CD4-positive, CD25-positive, alpha-beta regulatory T cell (primary cell): ENCODE data around the gene ADNP2. TPM values are rescaled to one million over a fixed set of nuclear protein-coding genes. Genes with fewer than 3 reads are reported as not detected.

Experiments
- ATAC-seq, 2 donors: fragments of 150-1000 bp; cut with Tn5 transposase; one replicate each; pipeline ENCODE4 v1.10.0; 2021; ENCODE audit warnings: low read depth in 2 of 2, moderate number of reproducible peaks in 2 of 2, moderate library complexity in 1 of 2
- DNase-seq, 3 donors: peaks; one replicate each; pipeline versions ENCODE4 v3.0.0 to v3.0.0-alpha.2; 2012 to 2022; ENCODE audit warnings: mixed read lengths in 1 of 3
- H3K27ac ChIP-seq: one replicate; pipeline ENCODE4 v1.7.0; 2013; ENCODE audit warnings: mild to moderate bottlenecking, low read length; ENCODE audit not compliant: insufficient read depth, poor library complexity, severe bottlenecking
- H3K27me3 ChIP-seq: one replicate; pipeline ENCODE4 v1.7.0; 2013; ENCODE audit warnings: low read length; ENCODE audit not compliant: control insufficient read depth, insufficient read depth
- H3K36me3 ChIP-seq: one replicate; pipeline ENCODE4 v1.7.0; 2013; ENCODE audit warnings: mild to moderate bottlenecking, low read length, moderate library complexity; ENCODE audit not compliant: control insufficient read depth, insufficient read depth
- H3K4me1 ChIP-seq: 2 replicates; pipeline ENCODE4 v1.7.0; 2013; ENCODE audit warnings: mild to moderate bottlenecking, low read length; ENCODE audit not compliant: insufficient read depth, control insufficient read depth, poor library complexity, severe bottlenecking
- H3K4me3 ChIP-seq: one replicate; pipeline ENCODE4 v1.7.0; 2013; ENCODE audit warnings: low read depth, mild to moderate bottlenecking, low read length, moderate library complexity
- H3K9me3 ChIP-seq, 2 experiments: 1 replicate in 1 of 2; 2 replicates in 1 of 2; pipeline ENCODE4 v1.7.0; 2013; ENCODE audit warnings: low read length in 2 of 2, mild to moderate bottlenecking in 1 of 2, moderate library complexity in 1 of 2; ENCODE audit not compliant: control insufficient read depth in 2 of 2
- H3K27ac Mint-ChIP-seq, 3 donors: one replicate each; pipeline ENCODE4 v1.8.0; 2020 to 2022; ENCODE audit warnings: mild to moderate bottlenecking in 3 of 3, mixed read lengths in 3 of 3, moderate library complexity in 2 of 3
- H3K27me3 Mint-ChIP-seq: one replicate; pipeline ENCODE4 v1.8.0; 2022; ENCODE audit warnings: mild to moderate bottlenecking, mixed read lengths
- H3K36me3 Mint-ChIP-seq: one replicate; pipeline ENCODE4 v1.8.0; 2020; ENCODE audit warnings: mixed read lengths
- H3K4me1 Mint-ChIP-seq, 4 donors: one replicate each; pipeline ENCODE4 v1.8.0; 2020 to 2022; ENCODE audit warnings: mixed read lengths in 4 of 4, mild to moderate bottlenecking in 1 of 4
- H3K4me3 Mint-ChIP-seq, 4 donors: one replicate each; pipeline ENCODE4 v1.8.0; 2020 to 2022; ENCODE audit warnings: mild to moderate bottlenecking in 4 of 4, mixed read lengths in 4 of 4, moderate library complexity in 3 of 4
- H3K9me3 Mint-ChIP-seq, 7 donors: one replicate each; pipeline ENCODE4 v1.8.0; 2020 to 2022; ENCODE audit warnings: mixed read lengths in 7 of 7, mild to moderate bottlenecking in 3 of 7, moderate library complexity in 2 of 7
- polyA plus RNA-seq, 4 donors: library from polyadenylated mRNA; unstranded; fragments of 300-500 nt; fragmentation: Illumina TruSeq; gene quantifications; one replicate each; pipeline ENCODE4 v1.2.3, GENCODE V29; 2021
- total RNA-seq: library from RNA; stranded (reverse); gene quantifications from one replicate; pipeline ENCODE4 v1.2.3, GENCODE V29; 2022

ADNP2 gene
- total and polyA plus RNA-seq, 5 donors from 2014 or later = 5.8 to 43.6 (median 8.8) TPM

DNA sequence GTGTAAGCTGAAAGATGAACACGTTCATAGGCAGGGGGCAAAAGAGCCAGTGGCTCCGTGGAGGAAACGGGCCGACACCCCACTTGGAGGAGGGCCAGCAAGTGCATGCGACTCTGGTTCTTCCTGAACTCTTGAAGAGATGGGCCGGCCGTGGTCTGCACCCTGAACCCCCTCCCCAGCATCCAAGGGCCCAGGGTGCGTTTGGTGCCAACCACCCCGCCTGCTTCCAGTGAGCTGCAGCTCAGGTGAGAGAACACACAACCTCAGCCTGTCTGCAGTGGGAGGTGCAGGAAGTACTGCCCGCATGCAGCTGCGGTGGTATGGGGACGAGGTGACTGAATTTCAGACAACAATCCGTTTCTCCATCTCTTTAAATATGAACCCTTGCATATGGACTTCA lies 58.9 kb downstream of the ADNP2 start:
- Mint-ChIP-seq H3K4me1 (peaks cover 0 to 6% (median 4%) of the 10 kb centered on the region in 4 donors), H3K4me3 (no peak overlapping the region), H3K27me3 (peaks cover 16% of the 10 kb centered on the region), H3K27ac (no peak overlapping the region), H3K36me3 (no peaks in the 10 kb centered on the region), H3K9me3 (peaks cover 0 to 13% (median 3%) of the 10 kb centered on the region in 7 donors)
- Histone ChIP-seq H3K36me3 (no peaks in the 10 kb centered on the region), H3K4me1 (peaks cover 4% of the 10 kb centered on the region), H3K27ac (no peak overlapping the region), H3K4me3 (no peak overlapping the region), H3K9me3 (peaks cover 5 to 9% of the 10 kb centered on the region in 2 experiments), H3K27me3 (peaks cover 5% of the 10 kb centered on the region)
- ATAC-seq (no peak), DNase-seq (no peak)

DNA sequence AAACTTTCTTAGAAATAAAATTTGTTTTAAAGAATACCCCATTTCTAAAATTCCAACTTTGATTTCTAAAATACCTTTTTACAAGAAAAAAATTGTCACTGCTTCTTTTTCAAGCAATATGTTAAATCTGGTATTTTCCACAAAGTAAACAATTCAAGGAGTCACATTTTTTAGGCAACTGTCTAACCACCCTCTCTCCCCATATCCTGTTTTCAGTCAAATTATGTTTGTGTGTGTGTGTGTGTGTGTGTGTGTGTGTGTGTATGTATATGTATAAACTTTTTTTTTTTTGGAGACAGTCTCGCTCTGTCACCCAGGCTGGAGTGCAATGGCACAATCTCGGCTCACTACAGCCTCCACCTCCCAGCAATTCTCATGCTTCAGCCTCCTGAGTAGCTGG lies 59.3 kb downstream of the ADNP2 start:
- no peaks in the 10 kb centered on the region for H3K36me3 ChIP-seq
- H3K4me1 ChIP-seq = peaks cover 4% of the 10 kb centered on the region
- Mint-ChIP-seq H3K27ac (no peak overlapping the region), H3K27me3 (peaks cover 16% of the 10 kb centered on the region), H3K9me3 (peaks cover 0 to 13% (median 3%) of the 10 kb centered on the region in 7 donors), H3K36me3 (no peaks in the 10 kb centered on the region), H3K4me1 (peaks cover 0 to 6% (median 4%) of the 10 kb centered on the region in 4 donors), H3K4me3 (no peak overlapping the region)
- DNase-seq (no peak), ATAC-seq (no peak)
- peaks cover 5 to 9% of the 10 kb centered on the region in 2 experiments for H3K9me3 ChIP-seq
- H3K4me3 ChIP-seq = no peak overlapping the region
- peaks cover 5% of the 10 kb centered on the region for H3K27me3 ChIP-seq
- no peak overlapping the region for H3K27ac ChIP-seq

DNA sequence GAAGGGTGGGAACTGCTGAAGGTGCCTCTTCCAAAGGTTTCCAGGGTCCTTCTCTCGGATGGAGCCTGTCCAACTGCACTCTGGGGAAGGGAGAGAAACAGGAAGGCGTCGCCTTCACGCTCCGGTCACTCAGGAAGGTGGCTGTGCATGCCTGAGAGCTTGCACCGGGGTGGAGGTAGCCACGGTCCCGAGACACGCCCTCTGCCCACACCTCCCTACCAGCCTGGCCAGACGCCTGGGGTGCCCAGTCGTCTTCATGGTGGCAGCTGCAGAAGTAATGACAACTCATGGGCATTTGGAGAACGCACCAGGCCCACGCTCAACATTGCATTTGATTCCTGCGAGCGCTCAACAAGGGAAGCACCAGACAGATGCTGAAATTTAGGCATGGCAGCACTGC lies 59.9 kb downstream of the ADNP2 start:
- peaks cover 5% of the 10 kb centered on the region for H3K27me3 ChIP-seq
- H3K4me3 ChIP-seq = no peak overlapping the region
- H3K4me1 ChIP-seq = peaks cover 4% of the 10 kb centered on the region
- no peak overlapping the region for H3K27ac Mint-ChIP-seq
- DNase-seq (no peak), ATAC-seq (no peak)
- no peak overlapping the region for H3K4me3 Mint-ChIP-seq
- peaks cover 0 to 6% (median 4%) of the 10 kb centered on the region in 4 donors for H3K4me1 Mint-ChIP-seq
- H3K9me3 Mint-ChIP-seq = peaks cover 0 to 13% (median 3%) of the 10 kb centered on the region in 7 donors
- no peak overlapping the region for H3K27ac ChIP-seq
- H3K9me3 ChIP-seq = peaks cover 5 to 7% of the 10 kb centered on the region in 2 experiments
- peaks cover 14% of the 10 kb centered on the region for H3K27me3 Mint-ChIP-seq
- no peaks in the 10 kb centered on the region for H3K36me3 Mint-ChIP-seq
- H3K36me3 ChIP-seq = no peaks in the 10 kb centered on the region

DNA sequence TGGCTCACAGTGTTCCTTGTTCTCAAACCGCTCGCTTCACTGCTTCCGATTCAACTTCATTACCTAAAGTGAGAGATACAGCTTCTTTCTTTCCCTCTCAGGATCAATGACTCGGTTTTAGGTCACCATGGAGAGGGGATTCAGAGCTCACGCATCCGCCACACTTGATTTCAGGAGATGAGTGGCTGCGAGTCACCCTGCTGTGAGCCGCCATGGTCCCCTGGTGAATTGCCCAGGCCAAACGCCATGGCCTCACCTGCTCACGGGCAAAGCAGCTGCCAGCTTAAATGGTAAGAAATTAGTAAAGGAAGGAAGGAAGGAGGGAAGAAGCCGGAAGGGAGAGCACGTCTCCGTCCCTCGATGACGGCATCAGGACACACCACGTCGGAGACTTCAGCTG lies 60.5 kb downstream of the ADNP2 start:
- Histone ChIP-seq H3K4me1 (peaks cover 4% of the 10 kb centered on the region), H3K4me3 (no peak overlapping the region), H3K36me3 (no peaks in the 10 kb centered on the region), H3K9me3 (peaks cover under 1 to 5% of the 10 kb centered on the region in 2 experiments), H3K27me3 (peaks cover 5% of the 10 kb centered on the region), H3K27ac (no peak overlapping the region)
- Mint-ChIP-seq H3K27me3 (peaks cover 14% of the 10 kb centered on the region), H3K27ac (no peak overlapping the region), H3K36me3 (no peaks in the 10 kb centered on the region), H3K9me3 (peaks cover 0 to 8% (median 0%) of the 10 kb centered on the region in 7 donors), H3K4me1 (peaks cover 0 to 6% (median 4%) of the 10 kb centered on the region in 4 donors), H3K4me3 (no peak overlapping the region)
- no peak for ATAC-seq
- no peak for DNase-seq

DNA sequence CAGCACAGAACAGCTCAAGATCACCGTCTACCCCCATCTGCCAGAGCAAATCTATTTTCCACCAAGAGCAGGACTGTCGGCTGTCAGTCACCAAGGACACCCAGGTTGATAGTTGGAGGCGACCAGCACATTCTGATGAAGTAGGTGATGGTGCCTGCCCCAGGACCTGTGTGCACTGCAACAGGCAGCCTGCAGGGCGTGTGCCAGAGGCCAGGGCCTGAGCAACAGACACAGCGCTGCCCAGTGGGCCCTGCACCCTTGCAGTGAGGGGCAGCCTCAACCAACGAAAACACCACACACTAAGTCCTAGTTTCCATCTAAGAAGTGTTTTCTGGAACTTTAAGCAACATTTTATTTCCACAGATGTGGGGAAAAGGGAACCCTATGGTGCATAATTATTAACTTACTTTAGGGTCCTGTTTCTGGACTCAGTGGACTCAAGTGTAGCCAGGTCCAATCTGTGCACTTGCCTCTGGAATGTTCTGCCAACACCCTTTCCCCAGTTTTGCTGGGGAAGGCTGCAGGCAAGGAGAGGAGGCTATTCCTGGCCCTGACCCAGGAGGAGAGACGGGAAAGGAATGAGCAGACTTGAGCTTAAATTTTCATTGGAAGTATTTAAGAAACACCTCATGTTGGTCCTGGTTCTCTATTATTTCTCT lies 61.5 kb downstream of the ADNP2 start:
- DNase-seq (no peak), ATAC-seq (no peak)
- no peaks in the 10 kb centered on the region for H3K36me3 Mint-ChIP-seq
- Histone ChIP-seq H3K27ac (no peak overlapping the region), H3K9me3 (no peaks in the 10 kb centered on the region), H3K27me3 (peaks cover 5% of the 10 kb centered on the region), H3K4me3 (no peak overlapping the region), H3K4me1 (peaks cover 4% of the 10 kb centered on the region), H3K36me3 (no peaks in the 10 kb centered on the region)
- peaks cover 0 to 12% (median 8%) of the 10 kb centered on the region in 4 donors for H3K4me1 Mint-ChIP-seq
- H3K27me3 Mint-ChIP-seq = peaks cover 17% of the 10 kb centered on the region
- H3K27ac Mint-ChIP-seq = peak overlapping the region in 1 of 3 donors; percentile 5
- peaks cover 0 to 4% (median 0%) of the 10 kb centered on the region in 7 donors for H3K9me3 Mint-ChIP-seq
- no peak overlapping the region for H3K4me3 Mint-ChIP-seq

DNA sequence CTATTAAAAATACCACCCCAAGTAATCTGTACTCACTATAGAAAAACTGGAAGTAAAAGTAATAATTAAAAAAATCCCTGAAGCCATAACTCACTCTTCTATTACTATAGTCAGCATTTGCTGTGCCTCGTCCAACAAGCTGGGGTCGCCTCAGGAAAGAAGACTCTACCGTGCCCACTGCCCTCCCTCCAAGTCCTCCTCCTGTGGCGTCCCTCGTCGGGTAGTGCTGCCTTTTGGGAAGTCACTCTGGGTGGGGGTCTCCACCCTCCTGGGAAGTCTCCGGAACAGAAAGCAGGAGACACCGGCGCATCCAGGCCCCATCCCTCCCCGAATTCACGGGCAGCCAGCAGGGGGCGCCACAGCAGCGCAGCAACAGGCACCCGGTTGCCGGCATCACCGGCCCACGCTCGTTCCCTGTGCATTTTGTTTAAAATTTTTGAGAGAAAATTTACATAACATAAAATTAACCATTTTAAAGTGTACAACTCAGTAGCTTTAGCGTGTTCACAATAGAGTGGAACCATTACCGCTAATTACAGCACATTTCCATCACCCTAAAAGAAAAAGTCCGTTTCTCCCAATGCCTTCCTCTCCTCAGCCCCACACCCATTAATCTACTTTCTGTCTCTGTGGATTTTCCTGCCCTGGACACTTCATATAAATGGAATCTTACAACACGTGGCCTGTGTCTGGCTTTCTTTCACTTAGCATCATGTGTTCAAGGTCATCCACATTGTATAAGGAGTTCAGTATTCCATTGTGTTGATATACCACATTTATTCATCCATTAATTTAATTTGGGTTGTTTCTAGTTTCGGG lies 62.2 kb downstream of the ADNP2 start:
- peaks cover 4% of the 10 kb centered on the region for H3K4me1 ChIP-seq
- Mint-ChIP-seq H3K4me1 (peaks cover 0 to 17% (median 13%) of the 10 kb centered on the region in 4 donors), H3K4me3 (no peak overlapping the region), H3K9me3 (peaks cover 0 to 2% (median 0%) of the 10 kb centered on the region in 7 donors), H3K36me3 (no peaks in the 10 kb centered on the region), H3K27me3 (peaks cover 21% of the 10 kb centered on the region), H3K27ac (no peak overlapping the region)
- no peak overlapping the region for H3K4me3 ChIP-seq
- H3K27ac ChIP-seq = no peak overlapping the region
- ATAC-seq = no peak
- no peaks in the 10 kb centered on the region for H3K9me3 ChIP-seq
- H3K36me3 ChIP-seq = no peaks in the 10 kb centered on the region
- H3K27me3 ChIP-seq = peaks cover 5% of the 10 kb centered on the region
- peak in 1 of 3 donors; percentile 22 for DNase-seq

DNA sequence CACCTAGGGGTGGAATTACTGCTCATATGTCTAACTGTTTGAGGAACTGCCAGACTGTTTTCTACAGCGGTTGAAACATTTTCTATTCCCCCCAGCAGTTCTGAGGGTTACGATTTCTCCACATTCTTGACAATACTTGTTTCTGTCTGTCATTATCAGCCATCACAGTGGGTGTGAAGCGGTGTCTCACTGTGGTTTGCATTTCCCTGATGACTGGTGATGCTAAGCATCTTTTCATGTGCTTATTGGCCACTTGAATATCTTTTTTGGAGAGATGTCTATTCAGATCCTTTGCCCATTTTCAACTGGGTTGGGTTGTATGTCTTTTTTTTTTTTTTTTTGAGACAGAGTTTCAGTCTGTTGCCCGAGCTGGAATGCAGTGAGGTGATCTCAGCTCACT lies 63.0 kb downstream of the ADNP2 start:
- H3K36me3 Mint-ChIP-seq = no peaks in the 10 kb centered on the region
- H3K27ac Mint-ChIP-seq = no peak overlapping the region
- Histone ChIP-seq H3K4me3 (no peak overlapping the region), H3K9me3 (no peaks in the 10 kb centered on the region), H3K4me1 (peaks cover 4% of the 10 kb centered on the region), H3K36me3 (no peaks in the 10 kb centered on the region), H3K27ac (no peak overlapping the region), H3K27me3 (peaks cover 5% of the 10 kb centered on the region)
- H3K4me1 Mint-ChIP-seq = peaks cover 0 to 17% (median 13%) of the 10 kb centered on the region in 4 donors
- H3K4me3 Mint-ChIP-seq = no peak overlapping the region
- H3K9me3 Mint-ChIP-seq = no peaks in the 10 kb centered on the region
- ATAC-seq = no peak
- peaks cover 26% of the 10 kb centered on the region for H3K27me3 Mint-ChIP-seq
- DNase-seq = no peak
